Keratinocyte (primary cell): ENCODE measurements around the gene KCTD17. TPM values are rescaled to one million over a fixed set of nuclear protein-coding genes. Genes with fewer than 3 reads are reported as not detected.

ENCODE experiments used
- DNase-seq: peaks from one replicate; pipeline ENCODE4 v3.0.0-alpha.2; 2011; ENCODE audit warnings: low read depth, missing footprints, low spot score
- FAIRE-seq: peaks from 2 replicates; lab custom pipeline; 2011; peaks lifted over from hg19 to GRCh38; lab: Jason Lieb, UNC
- H2AFZ ChIP-seq: 2 replicates; pipeline ENCODE4 v1.6.0; 2012; ENCODE audit warnings: low read length, control low read depth, inconsistent platforms; ENCODE audit not compliant: control insufficient read depth
- H3K27ac ChIP-seq: 2 replicates; pipeline ENCODE4 v1.5.1; 2011; ENCODE audit warnings: low read length; ENCODE audit not compliant: control insufficient read depth, insufficient read depth
- H3K27me3 ChIP-seq: 3 replicates; pipeline ENCODE4 v1.6.0; 2011; ENCODE audit warnings: low read length; ENCODE audit not compliant: control insufficient read depth, insufficient read depth; ENCODE audit errors: extremely low read depth
- H3K36me3 ChIP-seq, 2 experiments: 2 replicates in 1 of 2; 3 replicates in 1 of 2; pipeline ENCODE4 v1.5.1; 2011; ENCODE audit warnings: low read length in 2 of 2, mild to moderate bottlenecking in 1 of 2; ENCODE audit not compliant: control insufficient read depth in 2 of 2, insufficient read depth in 2 of 2; ENCODE audit errors: extremely low read depth in 1 of 2
- H3K4me1 ChIP-seq: 3 replicates; pipeline ENCODE4 v1.5.1; 2011; ENCODE audit warnings: low read length; ENCODE audit not compliant: control insufficient read depth, insufficient read depth; ENCODE audit errors: extremely low read depth
- H3K4me2 ChIP-seq: 3 replicates; pipeline ENCODE4 v1.6.0; 2011; ENCODE audit warnings: low read depth, low read length; ENCODE audit not compliant: control insufficient read depth, insufficient read depth; ENCODE audit errors: extremely low read depth
- H3K4me3 ChIP-seq, 3 experiments: fragments of 200-600 bp in 1 of 3; sonication (generic) in 1 of 3; 2 replicates in 2 of 3; 3 replicates in 1 of 3; pipeline ENCODE4 v1.5.1; 2011 to 2016; ENCODE audit warnings: low read length in 3 of 3, mild to moderate bottlenecking in 3 of 3, control low read depth in 2 of 3, inconsistent platforms in 1 of 3, low read depth in 1 of 3, mixed read lengths in 1 of 3, mixed run types in 1 of 3, moderate library complexity in 1 of 3; ENCODE audit not compliant: control insufficient read depth in 2 of 3, insufficient read depth in 2 of 3; ENCODE audit errors: extremely low read depth in 1 of 3
- H3K79me2 ChIP-seq: 2 replicates; pipeline ENCODE4 v1.6.0; 2012; ENCODE audit warnings: low read length; ENCODE audit not compliant: control insufficient read depth, insufficient read depth
- H3K9ac ChIP-seq: 3 replicates; pipeline ENCODE4 v1.6.0; 2011; ENCODE audit warnings: low read length; ENCODE audit not compliant: control insufficient read depth, insufficient read depth; ENCODE audit errors: extremely low read depth
- H3K9me1 ChIP-seq: 3 replicates; pipeline ENCODE4 v1.6.0; 2011; ENCODE audit warnings: low read length; ENCODE audit not compliant: control insufficient read depth, insufficient read depth; ENCODE audit errors: extremely low read depth
- H3K9me3 ChIP-seq: 2 replicates; pipeline ENCODE4 v1.5.1; 2012; ENCODE audit warnings: low read depth, low read length; ENCODE audit not compliant: control insufficient read depth
- H4K20me1 ChIP-seq: 3 replicates; pipeline ENCODE4 v1.6.0; 2011; ENCODE audit warnings: low read length; ENCODE audit not compliant: control insufficient read depth, insufficient read depth; ENCODE audit errors: extremely low read depth
- EZH2 ChIP-seq: IDR thresholded peaks from one replicate; pipeline ENCODE4 v1.6.1; 2012; ENCODE audit warnings: inconsistent platforms, mild to moderate bottlenecking, low read length, moderate library complexity
- dilution Hi-C: fragments of 300-500 bp; cut with MboI; formaldehyde crosslinking; loops from one replicate; pipeline ENCODE4 v1.7.0; 2020; ENCODE audit warnings: low sequenced_read_pairs; ENCODE audit not compliant: extremely low pct_ligation_motif_present
- polyA plus RNA-seq, 5 experiments: library from polyadenylated mRNA; depleted of rRNA in 3 of 5; stranded (reverse) in 3 of 5; stranded (forward) in 1 of 5; unstranded in 1 of 5; fragments of >200 nt; gene quantifications; 1 replicate in 1 of 5; 2 replicates in 3 of 5; 3 replicates in 1 of 5; pipeline versions ENCODE4 v1.2.1 to v1.2.3, GENCODE V29; 2011 to 2012; ENCODE audit warnings: missing spikeins in 2 of 5, low read depth in 1 of 5, low replicate concordance in 1 of 5
- TF ChIP-seq, protein P1 (sequence below), 3 experiments: IDR thresholded peaks in 1 of 3; conservative IDR thresholded peaks in 1 of 3; optimal IDR thresholded peaks in 1 of 3; 2 replicates in 2 of 3; 3 replicates in 1 of 3; pipeline versions ENCODE3 to v1.5.1; 2011; ENCODE audit warnings: low read length in 3 of 3, mild to moderate bottlenecking in 3 of 3, moderate library complexity in 2 of 3, control low read depth in 1 of 3, inconsistent platforms in 1 of 3; ENCODE audit not compliant: insufficient read depth in 2 of 3; ENCODE audit errors: extremely low read depth in 1 of 3

KCTD17 gene
- polyA plus RNA-seq, 1 donor (not counting 4 experiments of a cell fraction or from before 2014, with no cell fraction given) = 16.3 TPM

DNA sequence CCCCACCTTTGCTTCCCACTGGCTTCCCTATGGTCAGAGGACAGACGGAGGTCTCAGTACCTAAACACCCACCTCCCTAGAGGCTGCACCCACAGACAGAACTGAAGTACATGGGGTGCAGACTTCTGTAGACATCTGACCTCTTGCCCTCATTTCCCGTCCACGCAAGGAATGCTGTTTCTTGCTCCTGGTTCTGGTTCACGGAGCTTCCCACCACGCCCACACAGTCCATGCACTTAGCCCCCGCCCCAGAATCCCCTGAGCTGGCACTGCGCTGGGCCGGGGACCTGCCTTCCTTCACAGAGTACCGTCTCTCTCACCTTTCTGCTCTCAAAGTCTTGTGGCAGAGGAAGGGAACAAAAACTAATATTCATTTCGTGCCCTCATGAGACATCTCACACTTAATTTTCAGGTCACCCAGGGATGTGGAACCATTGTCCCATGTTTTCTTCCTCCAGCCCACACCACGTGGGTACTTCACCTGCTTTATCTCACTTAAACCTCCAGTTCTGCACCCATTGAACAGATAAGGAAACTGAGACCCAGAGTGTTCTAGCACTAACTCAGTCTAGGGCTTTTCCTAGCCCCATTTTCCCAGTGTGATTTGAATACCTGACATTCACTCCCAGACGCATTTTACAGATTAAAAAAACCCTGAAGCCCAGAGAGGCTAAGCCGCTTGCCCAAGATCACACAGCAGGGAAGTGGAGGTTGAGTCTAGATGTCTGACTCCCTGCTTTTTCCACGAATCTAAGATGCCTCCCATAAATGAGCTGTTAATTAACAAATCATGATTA lies 52.3 kb downstream of the KCTD17 start:
- Histone ChIP-seq H3K4me2 (no peak overlapping the region), H3K9ac (no peak overlapping the region), H3K4me1 (no peaks in the 10 kb centered on the region), H3K9me1 (no peaks in the 10 kb centered on the region), H3K4me3 (no peak overlapping the region), H3K27me3 (peaks cover 6% of the 10 kb centered on the region), H3K79me2 (no peaks in the 10 kb centered on the region), H3K27ac (no peak overlapping the region), H3K9me3 (no peaks in the 10 kb centered on the region), H3K36me3 (no peaks in the 10 kb centered on the region), H2AFZ (no peak overlapping the region), H4K20me1 (no peaks in the 10 kb centered on the region)
- FAIRE-seq (no peak), DNase-seq (no peak)
- dilution Hi-C loops = no loop called here
- TF ChIP-seq, protein P1, sequence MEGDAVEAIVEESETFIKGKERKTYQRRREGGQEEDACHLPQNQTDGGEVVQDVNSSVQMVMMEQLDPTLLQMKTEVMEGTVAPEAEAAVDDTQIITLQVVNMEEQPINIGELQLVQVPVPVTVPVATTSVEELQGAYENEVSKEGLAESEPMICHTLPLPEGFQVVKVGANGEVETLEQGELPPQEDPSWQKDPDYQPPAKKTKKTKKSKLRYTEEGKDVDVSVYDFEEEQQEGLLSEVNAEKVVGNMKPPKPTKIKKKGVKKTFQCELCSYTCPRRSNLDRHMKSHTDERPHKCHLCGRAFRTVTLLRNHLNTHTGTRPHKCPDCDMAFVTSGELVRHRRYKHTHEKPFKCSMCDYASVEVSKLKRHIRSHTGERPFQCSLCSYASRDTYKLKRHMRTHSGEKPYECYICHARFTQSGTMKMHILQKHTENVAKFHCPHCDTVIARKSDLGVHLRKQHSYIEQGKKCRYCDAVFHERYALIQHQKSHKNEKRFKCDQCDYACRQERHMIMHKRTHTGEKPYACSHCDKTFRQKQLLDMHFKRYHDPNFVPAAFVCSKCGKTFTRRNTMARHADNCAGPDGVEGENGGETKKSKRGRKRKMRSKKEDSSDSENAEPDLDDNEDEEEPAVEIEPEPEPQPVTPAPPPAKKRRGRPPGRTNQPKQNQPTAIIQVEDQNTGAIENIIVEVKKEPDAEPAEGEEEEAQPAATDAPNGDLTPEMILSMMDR (optimal IDR thresholded peaks at IDR 0.05 in 1 of 3, IDR thresholded peaks at IDR 0.05 in 1 of 3, conservative IDR thresholded peaks at IDR 0.05 in 1 of 3; ENCODE audit: extremely low read depth in 1 of 3, insufficient read depth in 2 of 3, low read length in 3 of 3) = no peak
- TF ChIP-seq EZH2 = no peak

DNA sequence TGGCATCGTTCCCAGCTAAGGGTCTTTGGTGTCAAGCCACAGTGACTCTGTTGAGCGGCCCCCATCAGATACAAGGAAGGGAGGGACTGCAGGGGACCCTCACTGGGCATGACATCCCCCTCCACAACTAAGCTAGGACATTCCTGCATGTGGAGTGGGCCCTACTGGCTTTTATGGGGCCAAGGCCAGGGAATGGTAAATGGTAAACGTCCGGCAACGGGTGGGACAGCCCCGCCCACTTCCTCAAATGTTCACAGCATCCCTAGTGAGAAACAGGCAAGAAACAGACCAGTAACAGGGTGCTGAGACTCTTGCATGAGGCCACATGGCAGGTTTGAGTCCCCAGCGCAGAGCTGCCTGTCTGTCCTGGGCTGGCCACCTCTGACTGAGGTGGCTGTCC lies 53.6 kb downstream of the KCTD17 start:
- Histone ChIP-seq H2AFZ (no peak overlapping the region), H3K9me1 (no peaks in the 10 kb centered on the region), H3K9ac (no peak overlapping the region), H3K4me2 (no peak overlapping the region), H3K4me3 (no peak overlapping the region), H3K36me3 (no peaks in the 10 kb centered on the region), H3K27ac (no peak overlapping the region), H3K79me2 (no peaks in the 10 kb centered on the region), H4K20me1 (no peaks in the 10 kb centered on the region), H3K27me3 (peaks cover 6% of the 10 kb centered on the region), H3K9me3 (no peaks in the 10 kb centered on the region), H3K4me1 (no peaks in the 10 kb centered on the region)
- DNase-seq (no peak), FAIRE-seq (no peak)
- TF ChIP-seq, protein P1 (optimal IDR thresholded peaks at IDR 0.05 in 1 of 3, IDR thresholded peaks at IDR 0.05 in 1 of 3, conservative IDR thresholded peaks at IDR 0.05 in 1 of 3; ENCODE audit: extremely low read depth in 1 of 3, insufficient read depth in 2 of 3, low read length in 3 of 3) = no peak
- no peak for TF ChIP-seq EZH2
- dilution Hi-C loops = no loop called here
